ENCODE data around the gene PLCG1. TPM values are rescaled to one million over a fixed set of nuclear protein-coding genes. Genes with fewer than 3 reads are reported as not detected.

Gene PLCG1
- total and polyA plus RNA-seq, 9 of the 15 experiments (the other 6 are each of a cell fraction or from before 2014, with no cell fraction given): 1.7 to 67.0 (median 34.8) TPM

DNA sequence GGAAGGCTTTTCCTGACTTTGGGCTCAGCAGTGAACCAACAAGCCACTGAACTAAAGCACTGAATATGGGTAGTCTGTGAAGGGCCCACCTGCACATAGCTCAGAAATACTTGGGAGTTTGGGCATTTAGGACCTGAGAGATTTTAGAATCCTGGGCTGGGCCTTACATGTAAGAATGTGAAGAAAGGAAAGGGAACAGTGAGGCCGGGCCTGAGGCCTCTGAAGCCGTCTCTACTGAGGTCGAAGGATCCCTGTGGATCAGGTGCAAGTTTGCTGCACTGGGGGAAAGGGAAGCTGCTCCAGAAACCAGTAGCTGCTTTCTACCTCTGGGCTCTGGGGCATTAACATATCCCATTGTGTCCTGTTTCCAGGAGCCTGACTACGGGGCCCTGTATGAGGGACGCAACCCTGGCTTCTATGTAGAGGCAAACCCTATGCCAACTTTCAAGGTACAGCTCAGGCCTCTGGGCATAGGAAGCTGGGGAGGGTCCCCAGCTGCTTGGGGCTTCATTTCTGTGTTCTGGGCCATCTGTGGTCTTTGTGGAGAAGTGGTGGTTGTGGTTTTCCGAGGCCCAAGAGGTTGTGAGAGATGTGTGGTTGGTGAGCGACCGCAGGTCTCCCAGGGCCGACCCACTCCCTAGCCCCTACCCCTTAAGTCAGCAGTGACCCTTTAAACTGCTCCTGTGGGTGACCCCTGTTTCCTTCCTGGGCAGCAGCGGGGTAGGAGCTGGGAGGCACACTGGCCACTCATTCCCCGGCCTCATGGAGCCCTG lies 30.3 kb downstream of the PLCG1 start:
- Histone ChIP-seq H3K4me3 (no peak overlapping the region), H3K4me1 (replicated peaks in 1 of 2; ENCODE audit: control insufficient read depth in 2 of 2, insufficient read depth in 2 of 2, low read length in 2 of 2) (no peaks in the 10 kb centered on the region), H3K9me3 (replicated peaks; ENCODE audit: control insufficient read depth, insufficient read depth, low read depth, low read length) (no peaks in the 10 kb centered on the region), H3K36me3 (ENCODE audit: control insufficient read depth, insufficient read depth, low read length) (peaks cover 86% of the 10 kb centered on the region; the same call in 2 of the 3 replicates), H3K27ac (ENCODE audit: extremely low read depth, low read depth, low read length) (no peak overlapping the region), H4K20me1 (replicated peaks; ENCODE audit: control insufficient read depth, insufficient read depth, low read length) (peaks cover 1% of the 10 kb centered on the region; the same call in 1 of the 2 replicates), H2AFZ (ENCODE audit: low read depth, low read length) (no peak overlapping the region), H3K4me2 (ENCODE audit: insufficient read depth, low read length) (no peak overlapping the region), H3K9me1 (ENCODE audit: control insufficient read depth, insufficient read depth, low read length) (peaks cover 2% of the 10 kb centered on the region), H3K79me2 (ENCODE audit: control insufficient read depth, insufficient read depth, low read length) (no peaks in the 10 kb centered on the region), H3K9ac (ENCODE audit: insufficient read depth in 1 of 2, low read depth in 2 of 2, low read length in 2 of 2) (no peak overlapping the region), H3K27me3 (ENCODE audit: control insufficient read depth in 2 of 2, insufficient read depth in 2 of 2, low read length in 2 of 2) (no peaks in the 10 kb centered on the region)
- no TSS peak for BruUV-seq (replicated peaks)
- 87% methylated on average over 11 of the region's 11 CpGs for WGBS (ENCODE audit: insufficient coverage, low coverage, missing lambda C conversion rate)
- intact Hi-C loops (cut with micrococcal nuclease): no loop called here
- no peak for FAIRE-seq
- no peak for DNase-seq (ENCODE audit: extremely low read depth in 1 of 4, low spot score in 3 of 4)
- ChIA-PET CTCF (ENCODE audit: low intra/inter-chr PET ratio) (no interaction called here), POLR2A (interaction anchor here (0.6 to 2.3 kb wide), 3 partner anchors 9 to 21 kb away, joined by 3 to 7 read pairs (median 3); no protein-coding TSS in a partner anchor)
- TF ChIP-seq TAL1 (IDR thresholded peaks at IDR 0.05) (no peak), EHMT2 (IDR thresholded peaks at IDR 0.05) (no peak), DPF2 (IDR thresholded peaks at IDR 0.05) (no peak), ILF3 (IDR thresholded peaks at IDR 0.05; ENCODE audit: borderline replicate concordance) (no peak), CTBP1 (IDR thresholded peaks at IDR 0.05; ENCODE audit: borderline replicate concordance) (no peak)
- in situ Hi-C loops (cut with MboI): no loop called here
- ATAC-seq: no peak
